Fibroblast of peridontal ligament (primary cell): ENCODE data around the gene MTG2.

ENCODE experiments used
- DNase-seq: peaks from one replicate; pipeline ENCODE4 v3.0.0-alpha.2; 2010; ENCODE audit errors: extremely low read depth

Gene MTG2

GRCh38 chr20:62206388-62206775, 23.6 kb downstream of the MTG2 start:
- DNase-seq, result no peak

GRCh38 chr20:62208061-62208794, 25.4 kb downstream of the MTG2 start:
- DNase-seq, result no peak

GRCh38 chr20:62208795-62209755, 26.2 kb downstream of the MTG2 start:
- no peak for DNase-seq

- DNase-seq, result no peak
Observed at GRCh38 chr20:62209850-62210495, 27.1 kb downstream of the MTG2 start.

GRCh38 chr20:62210496-62210855, 27.6 kb downstream of the MTG2 start:
- DNase-seq, result no peak

GRCh38 chr20:62211216-62211615, 28.4 kb downstream of the MTG2 start:
- DNase-seq, result no peak

GRCh38 chr20:62211769-62212288, 29.0 kb downstream of the MTG2 start:
- DNase-seq, result no peak

- DNase-seq, result no peak
Observed at GRCh38 chr20:62212299-62212698, 29.5 kb downstream of the MTG2 start.

- no peak for DNase-seq
Observed at GRCh38 chr20:62214067-62214466, 31.2 kb downstream of the MTG2 start.

GRCh38 chr20:62215020-62215990, 32.5 kb downstream of the MTG2 start:
- no peak for DNase-seq

- DNase-seq, result no peak
Observed at GRCh38 chr20:62215991-62216635, 33.3 kb downstream of the MTG2 start.

- no peak for DNase-seq
Observed at GRCh38 chr20:62216636-62217566, 34.1 kb downstream of the MTG2 start.

- no peak for DNase-seq
Observed at GRCh38 chr20:62217913-62218773, 35.3 kb downstream of the MTG2 start.

- DNase-seq, result no peak
Observed at GRCh38 chr20:62219101-62219991, 36.5 kb downstream of the MTG2 start.

GRCh38 chr20:62219992-62220665, 37.3 kb downstream of the MTG2 start, which contains the start of gene HRH3:
HRH3 (minus strand) TSS chr20:62220278; CDS start chr20:62219970, 308 bp downstream.
- DNase-seq, result no peak

GRCh38 chr20:62220666-62221568, 38.1 kb downstream of the MTG2 start:
- DNase-seq, result no peak
